ENCODE data around the gene LMNTD1.

- TF ChIP-seq CTCF (IDR thresholded peaks at IDR 0.05) (no peak), POLR2A (IDR thresholded peaks at IDR 0.05) (no peak)
Observed at GRCh38 chr12:25501549-25501948, 51.5 kb downstream of the LMNTD1 start.
